CD4-positive, CD25-positive, alpha-beta regulatory T cell (primary cell): Measurements from ENCODE around the gene TCEA3. TPM values are rescaled to one million over a fixed set of nuclear protein-coding genes. Genes with fewer than 3 reads are reported as not detected.

Source experiments
- ATAC-seq, 2 donors: fragments of 150-1000 bp; cut with Tn5 transposase; one replicate each; pipeline ENCODE4 v1.10.0; 2021; ENCODE audit warnings: low read depth in 2 of 2, moderate number of reproducible peaks in 2 of 2, moderate library complexity in 1 of 2
- DNase-seq, 3 donors: peaks; one replicate each; pipeline versions ENCODE4 v3.0.0 to v3.0.0-alpha.2; 2012 to 2022; ENCODE audit warnings: mixed read lengths in 1 of 3
- H3K27ac ChIP-seq: one replicate; pipeline ENCODE4 v1.7.0; 2013; ENCODE audit warnings: mild to moderate bottlenecking, low read length; ENCODE audit not compliant: insufficient read depth, poor library complexity, severe bottlenecking
- H3K27me3 ChIP-seq: one replicate; pipeline ENCODE4 v1.7.0; 2013; ENCODE audit warnings: low read length; ENCODE audit not compliant: control insufficient read depth, insufficient read depth
- H3K36me3 ChIP-seq: one replicate; pipeline ENCODE4 v1.7.0; 2013; ENCODE audit warnings: mild to moderate bottlenecking, low read length, moderate library complexity; ENCODE audit not compliant: control insufficient read depth, insufficient read depth
- H3K4me1 ChIP-seq: 2 replicates; pipeline ENCODE4 v1.7.0; 2013; ENCODE audit warnings: mild to moderate bottlenecking, low read length; ENCODE audit not compliant: insufficient read depth, control insufficient read depth, poor library complexity, severe bottlenecking
- H3K4me3 ChIP-seq: one replicate; pipeline ENCODE4 v1.7.0; 2013; ENCODE audit warnings: low read depth, mild to moderate bottlenecking, low read length, moderate library complexity
- H3K9me3 ChIP-seq, 2 experiments: 1 replicate in 1 of 2; 2 replicates in 1 of 2; pipeline ENCODE4 v1.7.0; 2013; ENCODE audit warnings: low read length in 2 of 2, mild to moderate bottlenecking in 1 of 2, moderate library complexity in 1 of 2; ENCODE audit not compliant: control insufficient read depth in 2 of 2
- H3K27ac Mint-ChIP-seq, 3 donors: one replicate each; pipeline ENCODE4 v1.8.0; 2020 to 2022; ENCODE audit warnings: mild to moderate bottlenecking in 3 of 3, mixed read lengths in 3 of 3, moderate library complexity in 2 of 3
- H3K27me3 Mint-ChIP-seq: one replicate; pipeline ENCODE4 v1.8.0; 2022; ENCODE audit warnings: mild to moderate bottlenecking, mixed read lengths
- H3K36me3 Mint-ChIP-seq: one replicate; pipeline ENCODE4 v1.8.0; 2020; ENCODE audit warnings: mixed read lengths
- H3K4me1 Mint-ChIP-seq, 4 donors: one replicate each; pipeline ENCODE4 v1.8.0; 2020 to 2022; ENCODE audit warnings: mixed read lengths in 4 of 4, mild to moderate bottlenecking in 1 of 4
- H3K4me3 Mint-ChIP-seq, 4 donors: one replicate each; pipeline ENCODE4 v1.8.0; 2020 to 2022; ENCODE audit warnings: mild to moderate bottlenecking in 4 of 4, mixed read lengths in 4 of 4, moderate library complexity in 3 of 4
- H3K9me3 Mint-ChIP-seq, 7 donors: one replicate each; pipeline ENCODE4 v1.8.0; 2020 to 2022; ENCODE audit warnings: mixed read lengths in 7 of 7, mild to moderate bottlenecking in 3 of 7, moderate library complexity in 2 of 7
- polyA plus RNA-seq, 4 donors: library from polyadenylated mRNA; unstranded; fragments of 300-500 nt; fragmentation: Illumina TruSeq; gene quantifications; one replicate each; pipeline ENCODE4 v1.2.3, GENCODE V29; 2021
- total RNA-seq: library from RNA; stranded (reverse); gene quantifications from one replicate; pipeline ENCODE4 v1.2.3, GENCODE V29; 2022

TCEA3 gene
- total and polyA plus RNA-seq, 5 donors from 2014 or later: 7.7 to 23.2 (median 8.5) TPM

GRCh38 chr1:23417570-23417969 is 7.0 kb downstream of the TCEA3 start:
- H3K9me3 Mint-ChIP-seq: no peaks in the 10 kb centered on the region
- H3K27me3 ChIP-seq: no peaks in the 10 kb centered on the region
- H3K27me3 Mint-ChIP-seq: peaks cover 13% of the 10 kb centered on the region
- H3K4me3 Mint-ChIP-seq: no peak overlapping the region
- no peaks in the 10 kb centered on the region for H3K36me3 ChIP-seq
- peaks cover 8% of the 10 kb centered on the region for H3K4me1 ChIP-seq
- no peak overlapping the region for H3K4me3 ChIP-seq
- DNase-seq (no peak), ATAC-seq (no peak)
- peaks cover 0 to 19% (median 10%) of the 10 kb centered on the region in 4 donors for H3K4me1 Mint-ChIP-seq
- H3K9me3 ChIP-seq: no peaks in the 10 kb centered on the region
- H3K27ac Mint-ChIP-seq: no peak overlapping the region
- no peaks in the 10 kb centered on the region for H3K36me3 Mint-ChIP-seq
- H3K27ac ChIP-seq: no peak overlapping the region

DNA sequence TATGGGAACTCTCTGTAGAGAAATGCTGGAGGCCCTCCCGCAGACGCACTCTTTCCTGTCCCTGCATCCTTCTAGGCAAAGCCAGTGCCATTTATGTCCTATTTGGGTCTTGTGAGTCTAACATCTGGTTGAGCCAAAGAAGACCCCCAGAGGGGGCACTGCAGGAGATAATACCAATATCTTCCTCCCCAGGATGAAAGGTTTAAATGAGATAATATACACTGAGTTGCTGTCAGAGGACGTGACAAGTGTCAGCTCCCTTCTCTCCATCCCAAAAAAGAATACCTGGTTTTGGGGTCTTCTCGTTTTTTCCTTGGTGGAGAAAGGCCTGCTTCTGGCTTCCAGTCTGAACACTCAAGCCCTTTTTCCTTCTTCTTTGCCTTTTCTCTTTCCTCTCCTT is 7.6 kb downstream of the TCEA3 start:
- ATAC-seq (no peak), DNase-seq (no peak)
- H3K4me1 Mint-ChIP-seq: peaks cover 0 to 13% (median 5%) of the 10 kb centered on the region in 4 donors
- no peaks in the 10 kb centered on the region for H3K9me3 Mint-ChIP-seq
- H3K36me3 Mint-ChIP-seq: no peaks in the 10 kb centered on the region
- Histone ChIP-seq H3K27ac (no peak overlapping the region), H3K27me3 (no peaks in the 10 kb centered on the region), H3K9me3 (no peaks in the 10 kb centered on the region), H3K4me3 (no peak overlapping the region), H3K36me3 (no peaks in the 10 kb centered on the region), H3K4me1 (peaks cover 2% of the 10 kb centered on the region)
- no peak overlapping the region for H3K4me3 Mint-ChIP-seq
- no peak overlapping the region for H3K27ac Mint-ChIP-seq
- peaks cover 7% of the 10 kb centered on the region for H3K27me3 Mint-ChIP-seq

DNA sequence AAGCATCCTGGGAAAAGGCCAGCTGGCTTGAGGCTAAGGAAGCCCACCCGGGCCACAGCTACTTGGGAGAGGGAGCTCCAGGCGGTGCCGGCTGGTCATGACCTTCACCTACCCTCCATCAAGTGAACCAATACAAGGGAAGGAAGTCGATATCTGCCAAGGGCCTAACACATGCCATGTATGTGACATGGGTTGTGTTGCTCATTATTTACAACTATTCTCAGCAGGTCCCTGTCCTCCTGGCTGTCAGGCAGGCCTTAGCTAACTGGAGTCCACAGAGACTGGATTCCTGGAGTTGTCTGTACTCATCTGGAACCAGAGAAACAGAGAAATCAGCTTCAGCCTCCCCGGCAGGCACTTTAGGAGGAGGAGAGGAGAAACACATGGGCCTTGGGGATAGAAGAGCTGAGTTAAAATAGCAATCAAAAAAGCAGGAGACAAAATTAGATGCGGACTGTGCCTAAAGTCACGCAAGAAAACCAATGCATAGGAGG is 15.7 kb downstream of the TCEA3 start:
- Mint-ChIP-seq H3K27ac (no peak overlapping the region), H3K4me3 (no peak overlapping the region), H3K36me3 (peaks cover 3% of the 10 kb centered on the region), H3K4me1 (peaks cover 0 to 7% (median 4%) of the 10 kb centered on the region in 4 donors), H3K9me3 (no peaks in the 10 kb centered on the region), H3K27me3 (no peaks in the 10 kb centered on the region)
- no peaks in the 10 kb centered on the region for H3K9me3 ChIP-seq
- no peaks in the 10 kb centered on the region for H3K36me3 ChIP-seq
- no peak for DNase-seq
- H3K4me1 ChIP-seq: no peaks in the 10 kb centered on the region
- no peaks in the 10 kb centered on the region for H3K27me3 ChIP-seq
- no peak for ATAC-seq
- no peak overlapping the region for H3K27ac ChIP-seq
- no peak overlapping the region for H3K4me3 ChIP-seq

GRCh38 chr1:23407016-23407630 is 17.4 kb downstream of the TCEA3 start:
- H3K4me1 ChIP-seq: no peaks in the 10 kb centered on the region
- no peaks in the 10 kb centered on the region for H3K27me3 Mint-ChIP-seq
- DNase-seq: no peak
- H3K4me3 Mint-ChIP-seq: no peak overlapping the region
- no peak overlapping the region for H3K4me3 ChIP-seq
- H3K36me3 ChIP-seq: no peaks in the 10 kb centered on the region
- peaks cover 6% of the 10 kb centered on the region for H3K36me3 Mint-ChIP-seq
- H3K27ac Mint-ChIP-seq: no peak overlapping the region
- H3K9me3 ChIP-seq: no peaks in the 10 kb centered on the region
- H3K27ac ChIP-seq: no peak overlapping the region
- no peaks in the 10 kb centered on the region for H3K9me3 Mint-ChIP-seq
- H3K27me3 ChIP-seq: no peaks in the 10 kb centered on the region
- H3K4me1 Mint-ChIP-seq: peaks cover 0 to 13% (median 6%) of the 10 kb centered on the region in 4 donors
- no peak for ATAC-seq

GRCh38 chr1:23405946-23406345 is 18.6 kb downstream of the TCEA3 start:
- Mint-ChIP-seq H3K27ac (no peak overlapping the region), H3K27me3 (no peaks in the 10 kb centered on the region), H3K4me1 (peaks cover 0 to 13% (median 6%) of the 10 kb centered on the region in 4 donors), H3K4me3 (no peak overlapping the region), H3K36me3 (peaks cover 6% of the 10 kb centered on the region), H3K9me3 (no peaks in the 10 kb centered on the region)
- H3K4me1 ChIP-seq: no peaks in the 10 kb centered on the region
- DNase-seq: no peak
- no peak overlapping the region for H3K4me3 ChIP-seq
- no peak overlapping the region for H3K27ac ChIP-seq
- no peaks in the 10 kb centered on the region for H3K36me3 ChIP-seq
- H3K27me3 ChIP-seq: no peaks in the 10 kb centered on the region
- no peak for ATAC-seq
- no peaks in the 10 kb centered on the region for H3K9me3 ChIP-seq

DNA sequence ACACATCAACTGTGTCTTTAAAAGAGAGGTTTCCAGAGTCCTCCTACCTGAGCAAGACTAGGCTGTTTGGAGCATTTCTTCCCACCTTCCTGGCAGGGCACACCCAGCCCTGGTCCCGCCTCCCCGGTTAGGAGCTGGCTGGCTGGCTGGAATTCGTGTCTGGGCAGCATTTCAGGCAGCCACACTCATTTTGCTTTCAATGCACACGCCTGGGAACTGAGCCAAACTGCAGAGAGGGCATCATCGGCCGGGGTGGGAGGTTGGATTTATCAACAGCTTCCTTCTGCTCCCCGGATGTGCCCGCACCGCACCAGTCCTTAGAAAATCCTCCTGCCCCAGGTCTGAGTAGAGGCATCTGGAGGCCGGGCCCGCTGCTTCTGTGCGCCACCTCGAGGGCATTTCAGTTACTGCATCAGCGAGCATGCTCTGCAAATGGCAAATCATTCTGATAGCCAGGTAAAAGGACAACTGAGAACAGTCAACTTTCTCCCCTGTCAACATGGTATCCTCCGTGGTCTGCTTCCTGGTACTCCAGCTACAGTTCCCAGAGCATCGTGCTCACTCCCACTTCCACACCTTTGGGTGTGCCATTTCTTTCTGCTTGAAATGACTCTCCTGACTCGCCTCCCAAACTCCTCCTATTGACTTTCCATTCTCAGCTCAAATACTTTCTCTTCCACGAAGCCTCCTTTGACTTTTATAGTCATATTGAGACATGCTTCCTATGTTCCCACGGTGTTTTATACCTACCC is 20.6 kb downstream of the TCEA3 start:
- no peaks in the 10 kb centered on the region for H3K4me1 ChIP-seq
- Mint-ChIP-seq H3K4me1 (peaks cover 0 to 13% (median 6%) of the 10 kb centered on the region in 4 donors), H3K36me3 (peaks cover 3% of the 10 kb centered on the region), H3K27ac (no peak overlapping the region), H3K9me3 (no peaks in the 10 kb centered on the region), H3K27me3 (no peaks in the 10 kb centered on the region), H3K4me3 (peak overlapping the region in 1 of 4 donors; percentile 24)
- peak; percentile 80 to 85 for ATAC-seq
- no peak overlapping the region for H3K27ac ChIP-seq
- H3K4me3 ChIP-seq: no peak overlapping the region
- H3K36me3 ChIP-seq: no peaks in the 10 kb centered on the region
- peak; percentile 65 to 85 (median 72) for DNase-seq
- no peaks in the 10 kb centered on the region for H3K27me3 ChIP-seq
- H3K9me3 ChIP-seq: no peaks in the 10 kb centered on the region

DNA sequence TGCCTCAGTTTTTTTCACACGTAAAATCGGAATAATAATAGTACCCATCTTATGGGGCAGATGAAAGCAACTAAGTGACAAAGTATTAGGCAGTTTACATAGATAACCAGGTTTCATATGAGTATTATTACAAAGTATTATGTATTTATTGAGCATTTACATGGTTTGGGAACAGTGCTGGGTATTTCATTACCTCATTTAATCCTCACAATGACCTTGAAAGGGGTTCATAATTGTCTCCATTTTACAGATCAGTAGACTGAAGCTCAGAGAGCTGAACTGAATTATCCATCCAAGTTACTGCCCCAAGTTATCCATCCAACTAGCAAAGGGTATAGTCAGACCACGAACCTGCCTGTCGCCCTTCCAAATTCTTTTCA is 21.2 kb downstream of the TCEA3 start:
- H3K27ac Mint-ChIP-seq: no peak overlapping the region
- DNase-seq: no peak

GRCh38 chr1:23403038-23403336 is 21.6 kb downstream of the TCEA3 start:
- H3K4me3 ChIP-seq: no peak overlapping the region
- ATAC-seq (no peak), DNase-seq (no peak)
- no peak overlapping the region for H3K4me3 Mint-ChIP-seq
- H3K27me3 ChIP-seq: no peaks in the 10 kb centered on the region
- H3K4me1 Mint-ChIP-seq: peaks cover 0 to 13% (median 6%) of the 10 kb centered on the region in 4 donors
- no peaks in the 10 kb centered on the region for H3K27me3 Mint-ChIP-seq
- H3K9me3 Mint-ChIP-seq: no peaks in the 10 kb centered on the region
- H3K36me3 Mint-ChIP-seq: peaks cover 8% of the 10 kb centered on the region
- H3K9me3 ChIP-seq: no peaks in the 10 kb centered on the region
- no peaks in the 10 kb centered on the region for H3K4me1 ChIP-seq
- H3K27ac ChIP-seq: no peak overlapping the region
- H3K36me3 ChIP-seq: no peaks in the 10 kb centered on the region
- H3K27ac Mint-ChIP-seq: no peak overlapping the region

More for the DNA sequence above, 21.2 kb downstream of the TCEA3 start:
- H3K27ac ChIP-seq: no peak overlapping the region
- no peaks in the 10 kb centered on the region for H3K9me3 Mint-ChIP-seq
- no peaks in the 10 kb centered on the region for H3K27me3 Mint-ChIP-seq
- ATAC-seq: no peak
- H3K4me1 ChIP-seq: no peaks in the 10 kb centered on the region
- no peak overlapping the region for H3K4me3 Mint-ChIP-seq
- no peaks in the 10 kb centered on the region for H3K36me3 ChIP-seq
- no peak overlapping the region for H3K4me3 ChIP-seq
- no peaks in the 10 kb centered on the region for H3K9me3 ChIP-seq
- H3K27me3 ChIP-seq: no peaks in the 10 kb centered on the region
- peaks cover 4% of the 10 kb centered on the region for H3K36me3 Mint-ChIP-seq
- H3K4me1 Mint-ChIP-seq: peaks cover 0 to 13% (median 6%) of the 10 kb centered on the region in 4 donors
